IPS-NIHi11 (cell line): ENCODE data around the gene ROCK2.
"Not testable (repeated sequence)": the region's sequence is repeated elsewhere in the genome, so short reads cannot be mapped to it uniquely, and the experiment has no call there.

Experiments used
- DNase-seq: peaks from one replicate; pipeline ENCODE4 v3.0.0; 2012; ENCODE audit warnings: mixed read lengths, low spot score

ROCK2 gene

GRCh38 chr2:11340717-11341116 lies 3.7 kb downstream of the ROCK2 start:
- no peak for DNase-seq

- DNase-seq: no peak
Observed at GRCh38 chr2:11339508-11340083, 4.8 kb downstream of the ROCK2 start.

DNA sequence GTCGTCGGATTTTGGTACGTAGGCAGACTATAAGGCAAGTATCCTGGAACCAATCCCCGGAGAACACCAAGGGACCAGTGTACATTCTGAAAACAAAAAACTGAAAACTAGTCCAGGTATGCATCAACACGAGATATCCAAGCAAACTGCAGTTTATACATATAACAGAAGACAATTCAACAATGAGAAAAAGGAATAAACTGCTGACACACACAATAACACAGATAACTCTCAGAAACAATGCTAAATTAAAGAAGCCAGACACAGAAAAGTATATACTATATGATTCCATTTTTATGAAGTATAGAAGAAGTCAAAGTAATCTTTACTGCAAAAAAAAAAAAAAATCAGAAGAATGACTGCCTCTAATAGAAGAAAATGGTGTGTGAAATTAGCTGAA lies 5.9 kb downstream of the ROCK2 start:
- no peak for DNase-seq

DNA sequence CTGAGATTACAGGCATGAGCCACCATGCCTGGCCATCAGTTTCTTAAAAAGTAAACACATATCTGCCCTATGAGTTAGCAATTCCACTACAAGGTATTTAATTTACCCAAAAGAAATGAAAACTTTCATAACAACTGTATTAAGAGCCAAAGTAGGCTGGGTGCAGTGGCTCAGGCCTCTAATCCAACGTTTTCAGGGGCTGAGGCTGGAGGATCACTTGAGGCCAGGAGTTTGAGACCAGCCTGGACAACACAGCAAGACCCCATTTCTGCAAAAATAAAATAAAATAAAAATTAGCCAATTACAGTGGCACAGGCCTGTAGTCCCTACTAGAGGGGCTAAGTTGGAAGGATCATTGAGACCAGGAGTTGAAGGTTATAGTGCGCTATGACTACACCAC lies 6.5 kb downstream of the ROCK2 start:
- DNase-seq: no peak

DNA sequence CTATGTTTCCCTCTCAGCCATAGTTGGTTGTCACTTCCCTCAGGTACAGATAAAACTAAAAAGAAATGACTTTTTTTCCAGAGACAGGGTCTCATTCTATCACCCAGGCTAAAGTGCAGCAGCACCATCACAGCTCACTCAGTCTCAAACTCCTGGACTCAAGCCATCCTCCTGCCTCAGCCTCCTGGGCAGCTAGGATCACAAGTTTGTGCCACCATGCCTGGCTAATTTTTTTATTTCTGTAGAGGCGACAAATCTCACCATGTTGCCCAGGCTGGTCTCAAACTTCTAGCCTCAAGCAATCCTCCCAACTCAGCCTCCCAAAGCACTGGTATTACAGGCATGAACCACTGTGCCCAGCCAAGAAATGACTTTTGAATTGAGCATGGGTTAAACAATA lies 8.2 kb downstream of the ROCK2 start:
- no peak for DNase-seq

DNA sequence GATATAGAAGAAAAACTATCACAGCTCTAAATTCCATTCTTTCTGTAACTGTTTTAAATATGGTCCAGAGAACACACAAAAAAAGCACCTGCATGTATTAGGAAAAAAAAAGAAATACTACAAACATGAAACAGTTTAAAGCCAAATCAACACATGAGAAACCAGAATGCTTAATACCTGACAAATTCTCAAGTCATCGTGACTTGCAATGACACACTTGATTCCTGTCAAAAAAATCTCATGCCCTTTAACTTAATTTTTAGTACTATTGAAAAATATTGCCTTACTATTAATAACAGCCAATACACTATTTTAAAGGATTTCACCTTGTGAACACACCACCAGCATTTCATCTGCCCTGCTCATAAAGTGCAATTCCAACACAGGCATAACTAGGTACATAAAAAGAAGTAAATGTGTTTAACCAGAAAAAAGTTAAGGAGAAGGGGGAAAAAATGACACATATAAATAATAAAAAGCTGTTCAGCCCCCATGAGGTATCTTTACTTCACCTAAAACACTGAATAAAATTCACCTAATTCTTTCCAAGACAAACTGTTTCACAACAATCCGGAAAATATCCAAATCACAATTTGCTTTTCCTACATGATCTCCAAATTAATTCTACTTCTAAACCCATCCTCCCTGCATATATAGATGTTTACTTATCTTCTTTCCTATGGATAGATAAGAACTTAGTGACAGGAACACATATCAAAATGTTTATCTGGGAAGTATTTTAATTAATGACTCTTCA lies 10.8 kb downstream of the ROCK2 start:
- no peak for DNase-seq

DNA sequence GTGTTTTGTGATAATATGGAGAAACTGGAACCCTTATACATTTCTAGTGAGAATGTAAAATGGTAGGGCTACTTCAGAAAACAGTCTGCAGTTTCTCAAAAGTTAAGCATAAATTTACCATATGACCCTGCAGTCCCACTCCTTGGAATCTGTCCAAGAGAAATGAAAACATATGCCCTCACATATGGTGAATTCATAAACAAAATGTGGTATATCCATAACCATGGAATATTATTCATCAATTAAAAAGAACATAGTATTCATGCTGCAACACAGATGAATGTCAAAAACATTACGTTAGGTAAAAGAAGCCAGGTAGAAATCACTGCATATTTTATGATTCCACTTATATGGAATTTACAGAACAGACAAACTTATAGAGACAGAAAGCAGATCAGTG lies 11.8 kb downstream of the ROCK2 start:
- DNase-seq: no peak

DNA sequence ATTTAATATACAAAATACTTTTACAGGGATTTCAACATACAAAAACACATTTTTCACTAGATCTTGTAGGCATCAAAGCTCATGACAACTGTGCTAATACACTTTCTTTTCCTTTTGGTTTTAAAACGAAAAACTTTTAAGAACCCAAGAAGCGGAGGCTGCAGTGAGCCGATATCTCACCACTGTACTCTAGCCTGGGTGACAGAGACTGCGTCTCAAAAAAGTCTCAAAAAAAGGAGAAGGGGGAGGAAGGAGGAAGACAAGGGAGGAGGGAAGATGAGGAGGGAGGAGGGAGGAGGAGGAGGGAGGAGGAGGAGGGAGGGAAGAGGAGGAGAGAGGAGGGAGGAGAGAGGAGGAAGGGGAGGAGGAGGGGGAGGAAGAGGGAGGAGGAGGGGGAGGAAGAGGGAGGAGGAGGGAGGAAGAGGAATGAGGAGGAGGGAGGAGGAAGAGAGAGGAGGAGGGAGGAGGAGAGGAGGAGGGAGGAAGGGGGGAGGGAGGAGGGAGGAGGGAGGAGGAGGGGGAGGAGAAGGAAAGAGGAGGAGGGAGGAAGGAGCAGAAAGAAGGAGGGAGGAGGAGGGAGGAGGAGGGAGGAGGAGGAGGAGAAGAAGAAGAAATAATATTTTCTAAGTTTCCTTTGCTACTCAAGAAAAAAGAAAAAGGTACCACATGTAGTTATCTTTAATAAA lies 13.8 kb downstream of the ROCK2 start:
- no peak for DNase-seq

DNA sequence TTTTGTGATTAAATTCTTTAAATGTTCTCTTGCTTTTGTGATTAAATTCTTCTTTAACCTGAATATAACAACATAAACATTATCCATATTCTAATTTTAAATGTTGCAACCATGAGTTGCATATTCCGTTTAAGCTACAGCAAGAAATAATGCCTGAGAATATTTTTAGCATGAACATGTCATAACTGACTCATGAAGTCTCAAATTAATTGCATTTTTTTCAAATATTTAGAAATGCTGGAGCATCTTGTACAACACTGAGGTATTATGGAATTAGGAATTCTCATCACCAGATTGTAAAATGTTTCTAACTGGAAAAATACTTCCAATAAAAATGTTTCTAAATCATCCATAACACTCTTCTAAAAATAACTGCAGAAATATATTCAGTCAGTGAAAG lies 14.7 kb downstream of the ROCK2 start:
- DNase-seq: no peak

DNA sequence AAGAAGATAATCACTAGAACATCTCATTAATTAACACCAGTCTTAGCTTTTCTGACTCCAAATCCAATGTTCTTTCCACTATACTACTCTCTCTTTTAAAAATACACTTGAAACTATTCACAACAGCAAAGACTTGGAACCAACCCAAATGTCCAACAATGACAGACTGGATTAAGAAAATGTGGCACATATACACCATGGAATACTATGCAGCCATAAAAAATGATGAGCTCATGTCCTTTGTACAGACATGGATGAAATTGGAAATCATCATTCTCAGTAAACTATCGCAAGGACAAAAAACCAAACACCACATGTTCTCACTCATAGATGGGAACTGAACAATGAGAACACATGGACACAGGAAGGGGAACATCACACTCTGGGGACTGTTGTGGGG lies 15.9 kb downstream of the ROCK2 start:
- DNase-seq: not testable (repeated sequence)

GRCh38 chr2:11327871-11328270 lies 16.6 kb downstream of the ROCK2 start:
- DNase-seq: no peak

DNA sequence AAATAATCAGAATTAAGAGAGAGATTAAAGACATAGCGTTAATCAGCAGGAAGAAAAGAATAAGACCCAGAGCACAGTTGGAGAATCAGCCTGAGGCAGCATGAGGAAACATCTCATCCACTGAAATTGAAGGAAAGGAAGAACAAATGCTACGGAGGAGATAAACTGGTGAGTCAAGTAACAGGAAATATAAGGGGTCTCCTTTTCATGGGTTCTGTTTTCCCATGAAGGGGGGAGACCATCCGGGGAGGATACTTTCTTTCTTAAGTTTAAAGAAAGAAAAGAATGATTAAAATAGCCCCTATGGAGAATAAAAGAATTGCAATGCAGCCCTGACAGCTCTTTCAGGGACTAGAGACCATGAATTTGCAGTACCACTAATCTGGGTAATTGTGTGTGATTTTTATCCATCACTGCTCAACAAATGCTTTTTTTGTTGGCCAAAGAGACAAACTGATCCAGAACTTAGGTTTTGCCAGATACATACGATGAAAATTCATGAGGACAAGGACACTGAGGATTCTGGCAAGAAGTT lies 17.7 kb downstream of the ROCK2 start:
- DNase-seq: no peak

DNA sequence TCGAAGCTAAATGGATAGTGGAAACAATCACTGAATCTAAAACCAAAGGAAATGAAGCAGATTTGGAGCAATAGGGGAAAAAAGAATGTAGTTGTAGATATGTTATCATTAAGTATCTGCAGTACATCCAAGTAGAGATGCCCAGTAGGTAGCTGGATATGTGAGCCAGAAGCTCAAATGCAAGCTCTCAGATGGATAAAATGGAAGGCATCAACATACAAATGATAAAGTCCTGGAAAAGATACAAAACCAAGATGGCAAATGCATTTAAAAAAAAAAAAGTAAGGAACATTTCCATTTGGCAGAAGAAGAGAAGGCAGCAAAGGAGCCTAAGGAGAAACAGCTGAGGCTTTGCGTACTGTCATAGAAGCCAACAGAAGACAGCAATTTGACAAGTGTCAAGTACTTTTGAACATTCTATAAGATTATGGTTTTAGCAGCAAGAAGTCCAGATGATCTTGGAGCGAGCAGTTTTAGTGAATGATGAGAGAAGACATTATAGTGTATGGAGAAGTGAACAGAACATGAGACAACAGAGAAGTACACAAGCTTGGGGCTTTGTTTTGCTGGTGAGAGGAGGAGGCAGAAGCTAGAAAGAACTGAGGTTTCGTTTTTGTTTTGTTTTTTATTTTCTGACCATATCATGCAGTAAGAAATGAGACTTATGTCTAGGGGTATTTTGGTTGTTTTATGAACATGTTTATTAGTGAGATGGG lies 18.3 kb downstream of the ROCK2 start:
- no peak for DNase-seq

DNA sequence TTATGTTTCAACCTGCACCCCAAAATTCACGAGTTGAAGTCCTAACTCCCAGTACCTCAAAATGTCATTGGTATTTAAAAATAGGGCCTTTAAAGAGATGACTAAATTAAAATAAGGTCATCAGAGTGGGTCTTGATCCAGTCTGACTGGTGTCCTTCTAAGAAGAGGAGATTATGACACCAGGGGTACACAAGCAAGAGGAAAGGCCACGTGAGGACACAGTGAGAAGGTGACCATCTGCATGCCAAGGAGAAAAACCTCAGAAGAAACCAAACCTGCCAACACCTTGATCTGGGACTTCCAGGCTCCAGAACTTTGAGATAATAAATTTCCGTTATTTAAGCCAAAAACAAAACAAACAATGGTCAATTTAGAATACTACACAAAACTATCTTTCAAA lies 22.6 kb downstream of the ROCK2 start:
- no peak for DNase-seq

DNA sequence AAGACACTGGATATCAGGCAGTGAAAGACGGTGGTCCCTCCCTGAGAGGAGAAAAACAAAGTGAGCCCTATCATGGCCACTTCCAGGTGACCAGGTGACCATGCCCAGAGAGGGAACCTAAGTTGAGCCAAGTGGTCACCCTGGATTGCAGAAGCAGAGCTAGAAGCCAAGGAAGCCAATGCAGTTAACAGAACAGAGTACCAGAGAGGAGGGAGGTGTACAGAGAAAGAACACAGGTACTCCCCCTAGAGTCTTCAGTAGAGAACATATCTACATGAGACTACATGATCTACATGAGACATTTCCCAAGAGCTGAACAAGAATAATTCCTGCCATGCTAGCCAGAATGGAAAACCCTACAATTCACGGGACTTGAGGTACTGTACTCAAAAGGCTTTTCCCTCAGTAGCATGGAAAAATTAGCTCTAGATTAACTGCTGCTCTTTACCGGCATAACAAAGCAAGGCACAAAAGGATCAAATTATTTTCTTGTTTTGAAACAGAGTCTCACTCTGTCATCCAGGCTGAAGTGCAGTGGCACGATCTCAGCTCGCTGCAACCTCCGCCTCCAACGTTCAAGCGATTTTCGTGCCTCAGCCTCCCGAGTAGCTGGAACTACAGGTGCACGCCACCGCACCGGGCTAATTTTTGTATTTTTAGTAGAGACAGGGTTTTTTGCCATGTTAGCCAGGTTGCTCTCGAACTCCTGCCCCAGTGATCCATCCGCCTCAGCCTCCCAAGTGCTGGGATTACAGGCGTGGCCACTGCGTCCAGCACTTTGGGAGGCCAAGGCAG lies 23.5 kb downstream of the ROCK2 start:
- peak; percentile 23 for DNase-seq

GRCh38 chr2:11319939-11320338 lies 24.5 kb downstream of the ROCK2 start:
- DNase-seq: peak; percentile 21

DNA sequence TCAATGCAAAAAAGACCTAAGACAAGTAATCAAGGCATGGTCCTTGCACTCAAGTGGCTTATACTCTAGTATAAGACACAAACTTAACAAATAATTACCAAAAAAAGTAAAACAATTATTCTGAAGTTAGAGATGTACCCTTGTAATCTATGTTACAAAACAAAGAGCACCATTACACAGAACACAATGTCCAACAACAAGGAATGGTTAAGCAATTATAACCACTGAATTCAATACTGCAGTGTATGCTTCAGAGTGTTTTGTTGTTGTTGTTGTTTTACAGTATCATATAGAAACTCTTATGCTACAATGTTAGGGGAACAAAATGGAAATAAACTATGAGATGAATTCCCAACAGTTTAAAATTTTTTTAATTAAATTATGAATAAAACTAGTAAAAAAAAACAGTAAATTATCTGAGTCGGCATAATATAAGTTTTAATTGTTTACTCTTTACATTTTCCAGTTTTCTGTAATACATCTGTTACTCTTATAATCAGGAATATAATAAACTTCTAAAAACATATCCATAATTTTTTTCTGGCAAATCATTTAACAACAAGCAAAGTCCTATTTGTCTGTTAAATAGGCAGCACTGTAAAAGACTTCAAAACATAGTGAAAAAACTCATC lies 29.2 kb downstream of the ROCK2 start:
- no peak for DNase-seq

- no peak for DNase-seq
Observed at GRCh38 chr2:11314487-11314886, 29.9 kb downstream of the ROCK2 start.

DNA sequence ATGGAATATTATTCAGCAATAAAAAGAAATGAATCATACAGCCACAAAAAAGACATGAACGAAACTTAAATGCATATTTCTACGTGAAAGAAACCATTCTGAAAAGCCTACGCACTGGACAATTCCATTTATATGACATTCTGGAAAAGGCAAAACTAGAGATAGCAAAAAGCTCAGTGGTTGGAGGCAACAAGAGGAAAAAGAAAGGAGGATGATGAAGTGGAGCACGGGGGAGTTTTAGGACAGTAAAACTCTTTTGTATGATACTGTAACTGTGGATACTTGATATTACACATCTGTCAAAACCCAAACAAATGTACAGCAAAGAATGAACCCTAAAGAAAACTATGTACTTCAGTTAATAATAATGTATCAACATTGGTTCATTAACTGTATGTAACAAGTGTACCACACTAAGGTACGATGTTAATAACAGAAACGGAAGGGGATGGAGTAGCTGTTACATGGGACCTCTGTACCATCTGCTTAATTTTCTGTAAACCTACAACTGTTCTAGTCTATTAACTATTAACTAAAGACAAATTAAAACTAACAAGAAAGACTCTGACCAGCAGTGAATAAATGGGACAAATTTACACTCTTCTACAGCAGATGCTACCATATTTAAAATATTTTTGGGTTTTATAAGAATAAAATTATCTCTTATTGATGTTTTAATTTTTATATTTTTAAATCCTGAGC lies 31.5 kb downstream of the ROCK2 start:
- DNase-seq: no peak

DNA sequence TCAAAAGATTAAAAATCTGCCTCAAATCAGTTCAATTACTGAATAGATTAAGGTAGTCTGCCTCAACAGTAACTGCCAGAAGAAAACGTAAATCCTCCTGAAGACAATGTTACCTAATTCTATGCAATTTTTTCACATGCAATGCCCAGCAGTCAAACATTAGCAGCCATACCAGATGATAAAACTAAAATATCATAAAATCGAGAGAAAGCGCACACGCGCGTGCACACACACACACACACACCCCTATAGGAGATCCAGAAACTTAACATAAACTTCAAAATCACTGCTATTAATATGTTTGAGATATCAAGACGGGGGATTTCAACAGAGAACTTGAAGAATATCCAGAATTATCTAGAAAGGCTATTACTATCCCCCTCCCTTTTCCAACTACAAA lies 32.9 kb downstream of the ROCK2 start:
- DNase-seq: no peak

DNA sequence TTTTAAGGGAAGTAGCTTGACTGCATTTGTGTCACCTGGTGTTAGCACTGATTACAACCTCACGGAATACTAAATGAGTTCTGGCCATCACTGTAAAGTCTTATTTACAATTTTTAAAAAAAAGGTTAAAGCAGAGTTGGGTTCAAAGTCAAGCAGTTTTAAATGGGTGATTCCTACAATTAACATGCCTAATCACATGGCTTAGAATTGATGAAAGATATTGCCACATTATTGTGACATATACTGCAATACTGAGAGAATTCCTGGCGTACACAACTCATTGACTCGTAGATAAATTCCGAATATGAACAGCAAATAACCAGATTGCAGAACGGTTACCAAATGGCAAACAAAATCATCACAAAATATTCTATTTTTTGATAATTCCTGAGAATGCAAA lies 34.2 kb downstream of the ROCK2 start:
- DNase-seq: no peak
